ENCODE data around the gene GSG1.

DNA sequence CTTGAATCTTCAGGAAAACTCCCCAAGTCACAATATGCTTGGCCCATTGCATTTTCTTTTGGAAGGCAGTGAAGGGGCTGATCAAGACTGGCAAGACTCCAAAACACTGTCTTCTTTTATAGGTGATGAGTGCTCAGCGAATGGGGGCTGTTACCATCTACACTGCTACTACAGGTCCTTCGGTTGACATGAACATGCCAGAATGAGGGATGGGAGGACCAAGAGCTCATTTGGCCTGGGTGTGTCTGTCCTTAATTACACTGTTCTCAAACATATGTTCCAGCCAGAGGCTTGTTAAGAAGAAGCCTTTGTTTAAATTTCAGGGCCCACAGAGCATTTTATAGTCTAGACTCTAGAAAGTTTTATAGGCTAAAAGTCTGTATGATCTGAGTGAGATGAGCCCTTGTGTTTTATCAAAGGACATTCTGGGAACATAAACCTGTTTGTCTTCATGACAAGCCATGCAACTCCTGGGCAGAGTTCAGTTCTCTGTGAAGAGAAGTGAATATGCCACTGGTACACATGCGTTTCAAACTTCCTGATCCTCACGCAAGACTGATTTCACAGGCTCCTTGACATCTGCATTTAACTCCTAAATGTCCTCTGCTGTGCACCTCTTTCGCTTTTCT lies 64.0 kb downstream of the GSG1 start:
- TF ChIP-seq TEAD4 (IDR thresholded peaks at IDR 0.05; ENCODE audit: low read depth, low read length) (no peak), EZH2 (IDR thresholded peaks at IDR 0.05; ENCODE audit: low read depth, low read length, severe bottlenecking) (no peak), YY1 (IDR thresholded peaks at IDR 0.05; ENCODE audit: low read depth, low read length) (no peak), CEBPB (IDR thresholded peaks at IDR 0.05; ENCODE audit: low read depth, low read length) (no peak), POLR2AphosphoS5 (IDR thresholded peaks at IDR 0.05; ENCODE audit: low read depth, low read length) (no peak), TBP (IDR thresholded peaks at IDR 0.05; ENCODE audit: low read depth, low read length) (no peak), GABPA (IDR thresholded peaks at IDR 0.05; ENCODE audit: borderline replicate concordance, insufficient read depth, low read length) (no peak), RNF2 (IDR thresholded peaks at IDR 0.05; ENCODE audit: borderline replicate concordance, low read depth, low read length, missing control alignments, poor library complexity, severe bottlenecking) (no peak), SP1 (IDR thresholded peaks at IDR 0.05; ENCODE audit: low read depth, low read length) (no peak), EP300 (IDR thresholded peaks at IDR 0.05; ENCODE audit: borderline replicate concordance in 1 of 2, low read depth in 2 of 2, low read length in 2 of 2) (no peak), JUN (IDR thresholded peaks at IDR 0.05; ENCODE audit: low read depth, low read length) (no peak), CHD2 (IDR thresholded peaks at IDR 0.05; ENCODE audit: low read length) (no peak)
- TF ChIP-seq, protein P1, sequence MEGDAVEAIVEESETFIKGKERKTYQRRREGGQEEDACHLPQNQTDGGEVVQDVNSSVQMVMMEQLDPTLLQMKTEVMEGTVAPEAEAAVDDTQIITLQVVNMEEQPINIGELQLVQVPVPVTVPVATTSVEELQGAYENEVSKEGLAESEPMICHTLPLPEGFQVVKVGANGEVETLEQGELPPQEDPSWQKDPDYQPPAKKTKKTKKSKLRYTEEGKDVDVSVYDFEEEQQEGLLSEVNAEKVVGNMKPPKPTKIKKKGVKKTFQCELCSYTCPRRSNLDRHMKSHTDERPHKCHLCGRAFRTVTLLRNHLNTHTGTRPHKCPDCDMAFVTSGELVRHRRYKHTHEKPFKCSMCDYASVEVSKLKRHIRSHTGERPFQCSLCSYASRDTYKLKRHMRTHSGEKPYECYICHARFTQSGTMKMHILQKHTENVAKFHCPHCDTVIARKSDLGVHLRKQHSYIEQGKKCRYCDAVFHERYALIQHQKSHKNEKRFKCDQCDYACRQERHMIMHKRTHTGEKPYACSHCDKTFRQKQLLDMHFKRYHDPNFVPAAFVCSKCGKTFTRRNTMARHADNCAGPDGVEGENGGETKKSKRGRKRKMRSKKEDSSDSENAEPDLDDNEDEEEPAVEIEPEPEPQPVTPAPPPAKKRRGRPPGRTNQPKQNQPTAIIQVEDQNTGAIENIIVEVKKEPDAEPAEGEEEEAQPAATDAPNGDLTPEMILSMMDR (IDR thresholded peaks at IDR 0.05; ENCODE audit: control extremely low read depth in 1 of 3, insufficient read depth in 1 of 3, low read depth in 1 of 3, low read length in 3 of 3): no peak
- TF ChIP-seq, protein P2, sequence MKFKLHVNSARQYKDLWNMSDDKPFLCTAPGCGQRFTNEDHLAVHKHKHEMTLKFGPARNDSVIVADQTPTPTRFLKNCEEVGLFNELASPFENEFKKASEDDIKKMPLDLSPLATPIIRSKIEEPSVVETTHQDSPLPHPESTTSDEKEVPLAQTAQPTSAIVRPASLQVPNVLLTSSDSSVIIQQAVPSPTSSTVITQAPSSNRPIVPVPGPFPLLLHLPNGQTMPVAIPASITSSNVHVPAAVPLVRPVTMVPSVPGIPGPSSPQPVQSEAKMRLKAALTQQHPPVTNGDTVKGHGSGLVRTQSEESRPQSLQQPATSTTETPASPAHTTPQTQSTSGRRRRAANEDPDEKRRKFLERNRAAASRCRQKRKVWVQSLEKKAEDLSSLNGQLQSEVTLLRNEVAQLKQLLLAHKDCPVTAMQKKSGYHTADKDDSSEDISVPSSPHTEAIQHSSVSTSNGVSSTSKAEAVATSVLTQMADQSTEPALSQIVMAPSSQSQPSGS (IDR thresholded peaks at IDR 0.05; ENCODE audit: low read length): no peak

All from H1 (cell line).